ENCODE measurements around the gene IQSEC3.
A peak's percentile ranks its signal among the peaks of the same experiment; 100 is the strongest.
"Not testable (repeated sequence)": the region's sequence is repeated elsewhere in the genome, so short reads cannot be mapped to it uniquely, and the experiment has no call there.

Gene IQSEC3

GRCh38 chr12:214003-214741 is 147.6 kb downstream of the IQSEC3 start, which contains the start of gene SLC6A12:
Gene SLC6A12 (minus strand): TSS chr12:214157. CDS start chr12:209986, 4,171 bp downstream.
- Histone ChIP-seq H3F3A (ENCODE audit: insufficient read depth, low read length) (no peaks in the 10 kb centered on the region), H2AFZ (ENCODE audit: low read length) (no peak within 1 kb of the TSS), H3K27me3 (replicated peaks; ENCODE audit: insufficient read depth, low read length) (peaks cover 40% of the 10 kb centered on the region), H4K20me1 (ENCODE audit: insufficient read depth, low read length) (no peaks in the 10 kb centered on the region), H3K9me2 (replicated peaks; ENCODE audit: insufficient read depth, low read length) (no peaks in the 10 kb centered on the region), H3K4me1 (ENCODE audit: low read length) (peaks cover 6% of the 10 kb centered on the region), H3K9me3 (replicated peaks; ENCODE audit: insufficient read depth, low read length) (no peaks in the 10 kb centered on the region), H3K4me2 (ENCODE audit: low read depth, low read length) (peak within 1 kb of the TSS; percentile 61; the same call in 1 of the 2 replicates), H3K79me2 (ENCODE audit: low read length) (no peaks in the 10 kb centered on the region), H3K4me3 (ENCODE audit: low read length) (no peak within 1 kb of the TSS), H3K36me3 (replicated peaks; ENCODE audit: insufficient read depth, low read length) (no peaks in the 10 kb centered on the region), H3K27ac (ENCODE audit: low read length) (no peak within 1 kb of the TSS), H3K9ac (ENCODE audit: low read length) (no peak within 1 kb of the TSS)
- TF ChIP-seq EZH2 (optimal IDR thresholded peaks at IDR 0.05; ENCODE audit: low read depth, low read length), result no peak
- no peak for DNase-seq

- Histone ChIP-seq H3K4me3 (ENCODE audit: low read length) (no peak overlapping the region), H3K9me3 (replicated peaks; ENCODE audit: insufficient read depth, low read length) (no peaks in the 10 kb centered on the region), H3K79me2 (ENCODE audit: low read length) (no peaks in the 10 kb centered on the region), H2AFZ (ENCODE audit: low read length) (no peak overlapping the region), H3K27ac (ENCODE audit: low read length) (no peak overlapping the region), H3K4me1 (ENCODE audit: low read length) (peaks cover 6% of the 10 kb centered on the region), H3K4me2 (ENCODE audit: low read depth, low read length) (no peak overlapping the region), H3K9ac (ENCODE audit: low read length) (no peak overlapping the region), H4K20me1 (ENCODE audit: insufficient read depth, low read length) (no peaks in the 10 kb centered on the region), H3F3A (ENCODE audit: insufficient read depth, low read length) (no peaks in the 10 kb centered on the region), H3K36me3 (replicated peaks; ENCODE audit: insufficient read depth, low read length) (no peaks in the 10 kb centered on the region), H3K9me2 (replicated peaks; ENCODE audit: insufficient read depth, low read length) (no peaks in the 10 kb centered on the region), H3K27me3 (replicated peaks; ENCODE audit: insufficient read depth, low read length) (peaks cover 40% of the 10 kb centered on the region)
- DNase-seq, result no peak
- TF ChIP-seq EZH2phosphoT487 (IDR thresholded peaks at IDR 0.05; ENCODE audit: low read length) (no peak), CTCF (IDR thresholded peaks at IDR 0.05; ENCODE audit: low read length) (no peak), EZH2 (optimal IDR thresholded peaks at IDR 0.05; ENCODE audit: low read depth, low read length) (no peak)
Observed at GRCh38 chr12:215116-215515, 148.5 kb downstream of the IQSEC3 start.

- H3K4me1 ChIP-seq (ENCODE audit: low read length); H3K4me3 ChIP-seq (ENCODE audit: low read length); H2AFZ ChIP-seq (ENCODE audit: low read length); H3K9me3 ChIP-seq (replicated peaks; ENCODE audit: insufficient read depth, low read length); H3F3A ChIP-seq (ENCODE audit: insufficient read depth, low read length); H3K9me2 ChIP-seq (replicated peaks; ENCODE audit: insufficient read depth, low read length); H3K79me2 ChIP-seq (ENCODE audit: low read length); DNase-seq; H4K20me1 ChIP-seq (ENCODE audit: insufficient read depth, low read length); H3K9ac ChIP-seq (ENCODE audit: low read length); H3K27ac ChIP-seq (ENCODE audit: low read length); H3K36me3 ChIP-seq (replicated peaks; ENCODE audit: insufficient read depth, low read length); H3K4me2 ChIP-seq (ENCODE audit: low read depth, low read length): not testable (repeated sequence)
- H3K27me3 ChIP-seq (replicated peaks; ENCODE audit: insufficient read depth, low read length), result peaks cover 50% of the 10 kb centered on the region
Observed at GRCh38 chr12:217029-217428, 150.5 kb downstream of the IQSEC3 start.

- H2AFZ ChIP-seq (ENCODE audit: low read length), result no peak overlapping the region
- no peak for TF ChIP-seq EZH2 (optimal IDR thresholded peaks at IDR 0.05; ENCODE audit: low read depth, low read length)
- TF ChIP-seq CTCF (IDR thresholded peaks at IDR 0.05; ENCODE audit: low read length), result no peak
- no peak for TF ChIP-seq EZH2phosphoT487 (IDR thresholded peaks at IDR 0.05; ENCODE audit: low read length)
- no peak overlapping the region for H3K4me3 ChIP-seq (ENCODE audit: low read length)
- H4K20me1 ChIP-seq (ENCODE audit: insufficient read depth, low read length), result no peaks in the 10 kb centered on the region
- no peaks in the 10 kb centered on the region for H3K36me3 ChIP-seq (replicated peaks; ENCODE audit: insufficient read depth, low read length)
- H3K9me3 ChIP-seq (replicated peaks; ENCODE audit: insufficient read depth, low read length), result no peaks in the 10 kb centered on the region
- no peaks in the 10 kb centered on the region for H3K4me1 ChIP-seq (ENCODE audit: low read length)
- no peak overlapping the region for H3K9ac ChIP-seq (ENCODE audit: low read length)
- H3K27ac ChIP-seq (ENCODE audit: low read length), result no peak overlapping the region
- H3K27me3 ChIP-seq (replicated peaks; ENCODE audit: insufficient read depth, low read length), result peaks cover 62% of the 10 kb centered on the region
- H3K9me2 ChIP-seq (replicated peaks; ENCODE audit: insufficient read depth, low read length), result no peaks in the 10 kb centered on the region
- no peak for DNase-seq
- no peaks in the 10 kb centered on the region for H3F3A ChIP-seq (ENCODE audit: insufficient read depth, low read length)
- no peak overlapping the region for H3K4me2 ChIP-seq (ENCODE audit: low read depth, low read length)
- no peaks in the 10 kb centered on the region for H3K79me2 ChIP-seq (ENCODE audit: low read length)
Observed at GRCh38 chr12:218221-218620, 151.7 kb downstream of the IQSEC3 start.
